ENCODE data around the gene PRPF31.

PRPF31 gene

GRCh38 chr19:54077334-54077733, 38.2 kb upstream of the PRPF31 start:
- no peaks in the 10 kb centered on the region for H3K79me1 ChIP-seq (ENCODE audit: low read depth, low read length)
- H3K23ac ChIP-seq (ENCODE audit: low read depth, low read length, poor library complexity): no peak overlapping the region
- no peak overlapping the region for H3K27ac ChIP-seq (replicated peaks; ENCODE audit: low read length)
- H3K36me3 ChIP-seq (replicated peaks in 1 of 2; ENCODE audit: control insufficient read depth in 2 of 2, insufficient read depth in 2 of 2, low read length in 2 of 2): no peaks in the 10 kb centered on the region
- H3K4ac ChIP-seq (ENCODE audit: low read length): no peak overlapping the region
- H3K4me3 ChIP-seq (ENCODE audit: low read length in 2 of 2): no peak overlapping the region
- no peak overlapping the region for H3K9ac ChIP-seq (ENCODE audit: low read depth, low read length, poor library complexity)
- H3K18ac ChIP-seq (ENCODE audit: low read length): no peak overlapping the region
- H4K8ac ChIP-seq (ENCODE audit: low read depth, low read length): no peak overlapping the region
- H2BK120ac ChIP-seq (ENCODE audit: low read depth, low read length): no peak overlapping the region
- H3K4me1 ChIP-seq (ENCODE audit: control insufficient read depth in 2 of 2, insufficient read depth in 1 of 2, low read depth in 1 of 2, low read length in 2 of 2): peaks cover 0 to 2% of the 10 kb centered on the region in 2 donors
- no peak overlapping the region for H2AFZ ChIP-seq (ENCODE audit: low read length)
- no peak overlapping the region for H2AK5ac ChIP-seq (ENCODE audit: low read depth, low read length)
- no peak for DNase-seq (ENCODE audit: low spot score)
- H4K91ac ChIP-seq (ENCODE audit: low read depth, low read length, poor library complexity): no peak overlapping the region
- H2BK15ac ChIP-seq (ENCODE audit: low read length): no peak overlapping the region
- H3K4me2 ChIP-seq (ENCODE audit: insufficient read depth, low read length, poor library complexity, severe bottlenecking): no peak overlapping the region
- no peak overlapping the region for H2BK12ac ChIP-seq (ENCODE audit: low read length)
- WGBS, 2 donors (ENCODE audit: extremely low coverage in 2 of 2, insufficient read length in 2 of 2, insufficient replicate concordance in 1 of 2): no CpG with 5 or more reads among the region's 5 CpGs
- H3K27me3 ChIP-seq (ENCODE audit: control insufficient read depth in 3 of 3, insufficient read depth in 3 of 3, low read depth in 1 of 3, low read length in 3 of 3): no peaks in the 10 kb centered on the region
- no peak overlapping the region for H3K14ac ChIP-seq (ENCODE audit: low read length)
- peaks cover 4 to 7% of the 10 kb centered on the region in 2 donors for H3K9me3 ChIP-seq (replicated peaks in 1 of 2; ENCODE audit: control insufficient read depth in 2 of 2, insufficient read depth in 1 of 2, low read depth in 1 of 2, low read length in 2 of 2)
- no peak overlapping the region for H2BK5ac ChIP-seq (ENCODE audit: low read length)

GRCh38 chr19:54081032-54081431, 34.5 kb upstream of the PRPF31 start, which contains the start of gene TARM1:
TARM1 (minus strand) TSS chr19:54081365; CDS start chr19:54081340, 25 bp downstream.
- Histone ChIP-seq H3K4ac (ENCODE audit: low read length) (no peak within 1 kb of the TSS), H2BK15ac (ENCODE audit: low read length) (no peak within 1 kb of the TSS), H4K91ac (ENCODE audit: low read depth, low read length, poor library complexity) (no peak within 1 kb of the TSS), H3K14ac (ENCODE audit: low read length) (no peak within 1 kb of the TSS), H3K9me3 (replicated peaks in 1 of 2; ENCODE audit: control insufficient read depth in 2 of 2, insufficient read depth in 1 of 2, low read depth in 1 of 2, low read length in 2 of 2) (peaks cover 7% of the 10 kb centered on the region in 2 donors), H3K9ac (ENCODE audit: low read depth, low read length, poor library complexity) (no peak within 1 kb of the TSS), H3K18ac (ENCODE audit: low read length) (no peak within 1 kb of the TSS), H3K79me1 (ENCODE audit: low read depth, low read length) (no peaks in the 10 kb centered on the region), H2BK5ac (ENCODE audit: low read length) (no peak within 1 kb of the TSS), H2BK120ac (ENCODE audit: low read depth, low read length) (no peak within 1 kb of the TSS), H3K4me1 (ENCODE audit: control insufficient read depth in 2 of 2, insufficient read depth in 1 of 2, low read depth in 1 of 2, low read length in 2 of 2) (no peaks in the 10 kb centered on the region), H3K27me3 (ENCODE audit: control insufficient read depth in 3 of 3, insufficient read depth in 3 of 3, low read depth in 1 of 3, low read length in 3 of 3) (no peaks in the 10 kb centered on the region), H3K36me3 (replicated peaks in 1 of 2; ENCODE audit: control insufficient read depth in 2 of 2, insufficient read depth in 2 of 2, low read length in 2 of 2) (no peaks in the 10 kb centered on the region), H2AK5ac (ENCODE audit: low read depth, low read length) (no peak within 1 kb of the TSS), H3K4me3 (ENCODE audit: low read length in 2 of 2) (no peak within 1 kb of the TSS), H2BK12ac (ENCODE audit: low read length) (no peak within 1 kb of the TSS), H3K4me2 (ENCODE audit: insufficient read depth, low read length, poor library complexity, severe bottlenecking) (no peak within 1 kb of the TSS), H2AFZ (ENCODE audit: low read length) (no peak within 1 kb of the TSS), H3K23ac (ENCODE audit: low read depth, low read length, poor library complexity) (no peak within 1 kb of the TSS), H3K27ac (replicated peaks; ENCODE audit: low read length) (no peak within 1 kb of the TSS), H4K8ac (ENCODE audit: low read depth, low read length) (no peak within 1 kb of the TSS)
- DNase-seq (ENCODE audit: low spot score): no peak
- no CpG with 5 or more reads among the region's 7 CpGs for WGBS, 2 donors (ENCODE audit: extremely low coverage in 2 of 2, insufficient read length in 2 of 2, insufficient replicate concordance in 1 of 2)

- Histone ChIP-seq H3K4ac (ENCODE audit: low read length) (no peak overlapping the region), H3K18ac (ENCODE audit: low read length) (no peak overlapping the region), H4K91ac (ENCODE audit: low read depth, low read length, poor library complexity) (no peak overlapping the region), H3K36me3 (replicated peaks in 1 of 2; ENCODE audit: control insufficient read depth in 2 of 2, insufficient read depth in 2 of 2, low read length in 2 of 2) (no peaks in the 10 kb centered on the region), H2BK5ac (ENCODE audit: low read length) (no peak overlapping the region), H2BK12ac (ENCODE audit: low read length) (no peak overlapping the region), H4K8ac (ENCODE audit: low read depth, low read length) (no peak overlapping the region), H3K4me2 (ENCODE audit: insufficient read depth, low read length, poor library complexity, severe bottlenecking) (no peak overlapping the region), H2AFZ (ENCODE audit: low read length) (no peak overlapping the region), H3K4me3 (ENCODE audit: low read length in 2 of 2) (no peak overlapping the region), H2BK15ac (ENCODE audit: low read length) (no peak overlapping the region), H3K9ac (ENCODE audit: low read depth, low read length, poor library complexity) (no peak overlapping the region), H3K23ac (ENCODE audit: low read depth, low read length, poor library complexity) (no peak overlapping the region), H2AK5ac (ENCODE audit: low read depth, low read length) (no peak overlapping the region), H3K14ac (ENCODE audit: low read length) (no peak overlapping the region), H3K4me1 (ENCODE audit: control insufficient read depth in 2 of 2, insufficient read depth in 1 of 2, low read depth in 1 of 2, low read length in 2 of 2) (no peaks in the 10 kb centered on the region), H3K9me3 (replicated peaks in 1 of 2; ENCODE audit: control insufficient read depth in 2 of 2, insufficient read depth in 1 of 2, low read depth in 1 of 2, low read length in 2 of 2) (peaks cover 7% of the 10 kb centered on the region in 2 donors), H2BK120ac (ENCODE audit: low read depth, low read length) (no peak overlapping the region), H3K27me3 (ENCODE audit: control insufficient read depth in 3 of 3, insufficient read depth in 3 of 3, low read depth in 1 of 3, low read length in 3 of 3) (no peaks in the 10 kb centered on the region), H3K79me1 (ENCODE audit: low read depth, low read length) (no peaks in the 10 kb centered on the region), H3K27ac (replicated peaks; ENCODE audit: low read length) (no peak overlapping the region)
- no peak for DNase-seq (ENCODE audit: low spot score)
- WGBS, 2 donors (ENCODE audit: extremely low coverage in 2 of 2, insufficient read length in 2 of 2, insufficient replicate concordance in 1 of 2): no CpG with 5 or more reads among the region's 3 CpGs
These were observed 31.1 kb upstream of the PRPF31 start for GRCh38 chr19:54084410-54084809.

- H3K14ac ChIP-seq (ENCODE audit: low read length): no peak overlapping the region
- H3K23ac ChIP-seq (ENCODE audit: low read depth, low read length, poor library complexity): no peak overlapping the region
- no peak overlapping the region for H4K91ac ChIP-seq (ENCODE audit: low read depth, low read length, poor library complexity)
- H2BK120ac ChIP-seq (ENCODE audit: low read depth, low read length): no peak overlapping the region
- no peak overlapping the region for H3K18ac ChIP-seq (ENCODE audit: low read length)
- H4K8ac ChIP-seq (ENCODE audit: low read depth, low read length): no peak overlapping the region
- H3K4me1 ChIP-seq (ENCODE audit: control insufficient read depth in 2 of 2, insufficient read depth in 1 of 2, low read depth in 1 of 2, low read length in 2 of 2): peaks cover 5% of the 10 kb centered on the region in 2 donors
- WGBS, 2 donors (ENCODE audit: extremely low coverage in 2 of 2, insufficient read length in 2 of 2, insufficient replicate concordance in 1 of 2): no CpG with 5 or more reads among the region's 17 CpGs
- no peak overlapping the region for H3K27ac ChIP-seq (replicated peaks; ENCODE audit: low read length)
- no peaks in the 10 kb centered on the region for H3K36me3 ChIP-seq (replicated peaks in 1 of 2; ENCODE audit: control insufficient read depth in 2 of 2, insufficient read depth in 2 of 2, low read length in 2 of 2)
- peaks cover 2 to 4% of the 10 kb centered on the region in 2 donors for H3K9me3 ChIP-seq (replicated peaks in 1 of 2; ENCODE audit: control insufficient read depth in 2 of 2, insufficient read depth in 1 of 2, low read depth in 1 of 2, low read length in 2 of 2)
- H3K4ac ChIP-seq (ENCODE audit: low read length): no peak overlapping the region
- H2BK5ac ChIP-seq (ENCODE audit: low read length): peak overlapping the region; percentile 10
- no peak overlapping the region for H3K9ac ChIP-seq (ENCODE audit: low read depth, low read length, poor library complexity)
- no peak for DNase-seq (ENCODE audit: low spot score)
- peaks cover 0 to 23% (median 21%) of the 10 kb centered on the region in 3 experiments for H3K27me3 ChIP-seq (ENCODE audit: control insufficient read depth in 3 of 3, insufficient read depth in 3 of 3, low read depth in 1 of 3, low read length in 3 of 3)
- H2BK15ac ChIP-seq (ENCODE audit: low read length): no peak overlapping the region
- H3K4me3 ChIP-seq (ENCODE audit: low read length in 2 of 2): no peak overlapping the region
- no peak overlapping the region for H2AFZ ChIP-seq (ENCODE audit: low read length)
- no peak overlapping the region for H3K4me2 ChIP-seq (ENCODE audit: insufficient read depth, low read length, poor library complexity, severe bottlenecking)
- peak overlapping the region; percentile 20 for H2AK5ac ChIP-seq (ENCODE audit: low read depth, low read length)
- H2BK12ac ChIP-seq (ENCODE audit: low read length): no peak overlapping the region
- no peaks in the 10 kb centered on the region for H3K79me1 ChIP-seq (ENCODE audit: low read depth, low read length)
These were observed 21.0 kb upstream of the PRPF31 start for GRCh38 chr19:54094426-54095000.

Data from neuronal stem cell (in vitro differentiated cells).